HFFc6 (cell line): ENCODE results near the gene TUBB3. TPM values are rescaled to one million over a fixed set of nuclear protein-coding genes. Genes with fewer than 3 reads are reported as not detected.

Experiments used
- DNase-seq: peaks from one replicate; pipeline ENCODE4 v3.0.0-alpha.2; 2018
- H3K27ac Mint-ChIP-seq: 2 replicates; pipeline ENCODE4 v1.8.0; 2020; ENCODE audit warnings: mild to moderate bottlenecking, mixed read lengths
- H3K27me3 Mint-ChIP-seq: 2 replicates; pipeline ENCODE4 v1.8.0; 2021; ENCODE audit warnings: mild to moderate bottlenecking, moderate library complexity, mixed read lengths; ENCODE audit not compliant: insufficient read depth
- H3K36me3 Mint-ChIP-seq: 2 replicates; pipeline ENCODE4 v1.8.0; 2021; ENCODE audit warnings: low read depth, mixed read lengths
- H3K4me1 Mint-ChIP-seq: 2 replicates; pipeline ENCODE4 v1.8.0; 2020; ENCODE audit warnings: low read depth, mixed read lengths
- H3K4me3 Mint-ChIP-seq: 2 replicates; pipeline ENCODE4 v1.8.0; 2020; ENCODE audit warnings: mild to moderate bottlenecking, moderate library complexity, mixed read lengths
- H3K9me3 Mint-ChIP-seq: 2 replicates; pipeline ENCODE4 v1.8.0; 2020; ENCODE audit warnings: mild to moderate bottlenecking, mixed read lengths
- total RNA-seq, 6 experiments: library from RNA; stranded (reverse); fragmentation: NEBNext Ultra II Directional; extraction: Animal tissue kit (Norgen Biotek cat#: 25700); gene quantifications; 2 replicates in 1 of 6; 3 replicates in 5 of 6; pipeline ENCODE4 v1.2.3, GENCODE V29; 2021
- TF ChIP-seq, protein P1 (sequence below): fragments of 200-600 bp; sonication (generic); IDR thresholded peaks from 2 replicates; pipeline ENCODE4 v1.5.0; 2021; ENCODE audit warnings: antibody characterized with exemption, mild to moderate bottlenecking

TUBB3 gene
- total RNA-seq, 6 experiments from 2014 or later = 147 to 212 (median 164) TPM

DNA sequence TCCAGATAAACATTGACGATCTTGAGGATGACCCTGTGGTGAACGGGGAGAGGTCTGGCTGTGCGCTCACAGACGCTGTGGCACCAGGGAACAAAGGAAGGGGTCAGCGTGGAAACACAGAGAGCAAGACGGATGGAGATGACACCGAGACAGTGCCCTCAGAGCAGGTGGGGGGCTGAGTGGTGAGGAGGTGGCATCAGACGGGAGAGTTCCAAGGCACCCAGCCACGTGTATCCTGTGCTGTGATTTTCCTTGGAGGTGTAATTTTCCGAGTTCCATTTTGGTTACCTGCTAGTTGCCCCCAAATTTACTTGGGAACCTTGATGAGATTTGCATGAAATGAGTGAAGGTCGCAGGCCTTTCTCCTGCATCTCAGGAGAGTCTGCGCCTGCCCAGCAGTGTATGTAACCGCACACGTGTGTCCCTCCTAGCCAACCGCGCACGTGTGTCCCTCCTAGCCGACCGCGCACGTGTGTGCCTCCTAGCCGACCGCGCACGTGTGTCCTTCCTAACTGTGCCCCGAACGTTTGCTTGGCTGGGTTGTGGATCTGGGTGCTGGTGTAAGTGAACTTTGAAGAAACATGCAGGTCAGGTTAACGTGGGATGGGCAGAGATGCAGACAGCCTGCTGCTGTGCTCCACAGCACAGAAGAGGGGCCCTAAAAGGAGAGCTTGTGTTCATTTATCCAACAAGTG lies 39.6 kb upstream of the TUBB3 start:
- Mint-ChIP-seq H3K9me3 (no peaks in the 10 kb centered on the region), H3K27me3 (peaks cover 4% of the 10 kb centered on the region), H3K27ac (no peak overlapping the region), H3K4me1 (peaks cover 5% of the 10 kb centered on the region; the same call in 1 of the 2 replicates), H3K36me3 (peaks cover 43% of the 10 kb centered on the region), H3K4me3 (no peak overlapping the region)
- no peak for DNase-seq
- TF ChIP-seq, protein P1, sequence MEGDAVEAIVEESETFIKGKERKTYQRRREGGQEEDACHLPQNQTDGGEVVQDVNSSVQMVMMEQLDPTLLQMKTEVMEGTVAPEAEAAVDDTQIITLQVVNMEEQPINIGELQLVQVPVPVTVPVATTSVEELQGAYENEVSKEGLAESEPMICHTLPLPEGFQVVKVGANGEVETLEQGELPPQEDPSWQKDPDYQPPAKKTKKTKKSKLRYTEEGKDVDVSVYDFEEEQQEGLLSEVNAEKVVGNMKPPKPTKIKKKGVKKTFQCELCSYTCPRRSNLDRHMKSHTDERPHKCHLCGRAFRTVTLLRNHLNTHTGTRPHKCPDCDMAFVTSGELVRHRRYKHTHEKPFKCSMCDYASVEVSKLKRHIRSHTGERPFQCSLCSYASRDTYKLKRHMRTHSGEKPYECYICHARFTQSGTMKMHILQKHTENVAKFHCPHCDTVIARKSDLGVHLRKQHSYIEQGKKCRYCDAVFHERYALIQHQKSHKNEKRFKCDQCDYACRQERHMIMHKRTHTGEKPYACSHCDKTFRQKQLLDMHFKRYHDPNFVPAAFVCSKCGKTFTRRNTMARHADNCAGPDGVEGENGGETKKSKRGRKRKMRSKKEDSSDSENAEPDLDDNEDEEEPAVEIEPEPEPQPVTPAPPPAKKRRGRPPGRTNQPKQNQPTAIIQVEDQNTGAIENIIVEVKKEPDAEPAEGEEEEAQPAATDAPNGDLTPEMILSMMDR = no peak

DNA sequence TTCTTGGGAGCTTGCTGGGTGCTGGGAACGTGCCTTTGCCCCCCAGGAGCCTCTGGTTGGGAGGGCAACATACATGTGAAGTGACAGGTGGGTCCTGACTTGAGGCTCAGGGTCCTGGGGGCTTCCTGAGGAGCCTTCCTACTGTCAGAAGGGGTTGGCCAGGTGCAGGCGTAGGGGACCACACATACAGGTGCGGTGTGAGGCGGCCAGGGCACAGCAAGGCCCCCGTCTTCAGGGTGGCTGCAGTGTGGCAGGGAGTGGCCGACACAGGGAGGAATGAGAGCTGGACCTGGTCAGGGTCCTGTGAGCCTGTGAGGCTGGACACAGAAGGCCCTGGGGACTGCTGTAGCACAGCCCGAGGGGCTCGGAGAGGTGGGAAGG lies 39.1 kb upstream of the TUBB3 start:
- no peak overlapping the region for H3K27ac Mint-ChIP-seq

DNA sequence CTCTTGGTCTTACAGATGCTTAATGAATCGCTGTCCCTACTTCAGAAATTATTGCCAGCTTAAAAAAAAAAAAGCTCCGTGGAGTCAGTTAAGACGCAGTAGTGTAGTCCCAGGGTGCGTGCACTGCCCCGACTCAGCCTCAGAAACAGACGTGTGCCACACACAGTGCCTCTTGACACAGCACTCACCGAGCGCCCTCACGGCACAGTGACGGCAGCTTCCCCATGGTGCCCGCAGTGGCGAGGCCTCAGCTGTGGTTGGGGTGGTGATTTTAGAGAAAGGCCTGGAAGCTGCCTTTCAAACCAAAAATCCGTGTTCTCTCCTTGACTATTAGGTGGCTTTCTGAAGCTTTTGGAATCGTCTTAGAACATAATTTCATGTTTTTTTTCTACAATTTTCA lies 35.9 kb upstream of the TUBB3 start:
- Mint-ChIP-seq H3K27me3 (peaks cover 7% of the 10 kb centered on the region), H3K4me3 (no peak overlapping the region), H3K4me1 (no peaks in the 10 kb centered on the region), H3K36me3 (peaks cover 31% of the 10 kb centered on the region), H3K9me3 (no peaks in the 10 kb centered on the region), H3K27ac (no peak overlapping the region)
- DNase-seq = no peak
- TF ChIP-seq, protein P1 = no peak

More for the DNA sequence above, 39.1 kb upstream of the TUBB3 start:
- no peak overlapping the region for H3K4me3 Mint-ChIP-seq
- no peaks in the 10 kb centered on the region for H3K9me3 Mint-ChIP-seq
- DNase-seq = no peak
- H3K27me3 Mint-ChIP-seq = peaks cover 4% of the 10 kb centered on the region
- TF ChIP-seq, protein P1 = no peak
- H3K36me3 Mint-ChIP-seq = peaks cover 38% of the 10 kb centered on the region
- peaks cover 5% of the 10 kb centered on the region; the same call in 1 of the 2 replicates for H3K4me1 Mint-ChIP-seq

DNA sequence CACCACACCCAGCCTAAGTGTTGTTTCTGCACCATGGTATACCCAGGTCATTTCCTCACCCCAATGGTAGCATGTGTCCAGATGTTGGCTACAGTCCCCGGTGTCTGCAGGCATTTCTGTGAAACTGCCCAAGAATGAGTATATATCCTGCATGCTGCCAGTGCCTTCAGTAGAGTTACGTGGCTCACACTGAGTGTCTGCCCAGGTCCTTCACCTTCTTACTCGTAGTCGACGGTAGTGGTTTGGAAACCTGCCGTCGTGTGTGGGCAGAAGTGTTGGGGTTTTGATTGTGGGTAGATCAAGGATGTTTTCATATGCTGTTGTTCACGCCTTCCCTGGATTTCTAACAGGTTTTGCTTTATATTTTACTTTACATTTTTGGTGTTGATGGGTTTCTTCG lies 32.9 kb upstream of the TUBB3 start:
- H3K27ac Mint-ChIP-seq = no peak overlapping the region
- peaks cover 3% of the 10 kb centered on the region for H3K27me3 Mint-ChIP-seq
- H3K9me3 Mint-ChIP-seq = no peaks in the 10 kb centered on the region
- no peaks in the 10 kb centered on the region for H3K4me1 Mint-ChIP-seq
- no peak for DNase-seq
- TF ChIP-seq, protein P1 = no peak
- peaks cover 13% of the 10 kb centered on the region for H3K36me3 Mint-ChIP-seq
- no peak overlapping the region for H3K4me3 Mint-ChIP-seq

DNA sequence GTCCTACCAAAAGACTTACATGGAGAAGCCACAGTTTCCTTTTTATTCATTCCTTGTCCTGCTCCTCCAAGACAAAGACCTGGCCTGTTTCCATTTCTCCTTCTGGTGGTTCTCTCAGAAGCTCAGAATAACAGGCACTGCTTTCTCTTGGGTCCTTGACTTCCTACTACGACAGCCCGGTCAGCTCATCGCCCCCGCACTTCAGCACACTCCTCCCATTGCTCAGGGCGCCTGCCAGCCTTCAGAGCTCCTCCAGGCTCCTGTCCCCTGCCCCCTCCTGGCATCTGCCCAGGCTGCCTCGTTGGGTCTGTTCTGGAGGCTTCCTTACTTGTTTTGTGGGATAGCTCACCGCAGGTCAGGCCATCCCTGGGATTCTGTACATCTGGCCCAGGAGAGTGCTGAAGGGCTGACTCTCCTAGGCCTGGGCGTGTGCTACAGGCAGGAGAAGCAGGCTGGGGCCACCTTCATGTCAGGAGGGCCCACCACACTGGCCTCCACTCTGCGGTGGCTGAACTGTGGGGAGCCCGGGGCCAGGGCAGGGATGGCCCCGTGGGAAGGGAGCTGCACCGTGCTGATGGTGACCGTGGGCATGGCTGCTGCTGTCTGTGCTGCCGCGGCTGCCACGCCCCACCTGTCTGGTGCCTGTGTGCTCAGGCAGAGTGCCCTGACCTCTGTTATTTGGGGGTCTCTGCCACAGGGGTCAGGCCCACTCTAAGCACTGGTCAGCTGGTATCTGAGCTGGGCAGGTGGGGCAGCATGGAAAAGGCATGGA lies 32.1 kb upstream of the TUBB3 start:
- H3K4me1 Mint-ChIP-seq = no peaks in the 10 kb centered on the region
- TF ChIP-seq, protein P1 = no peak
- H3K9me3 Mint-ChIP-seq = no peaks in the 10 kb centered on the region
- H3K36me3 Mint-ChIP-seq = peaks cover 13% of the 10 kb centered on the region
- DNase-seq = no peak
- no peak overlapping the region; the same call in 1 of the 2 replicates for H3K27ac Mint-ChIP-seq
- peaks cover 3% of the 10 kb centered on the region for H3K27me3 Mint-ChIP-seq
- H3K4me3 Mint-ChIP-seq = no peak overlapping the region
